T1000 (cell line): Measurements from ENCODE around the gene ZNF324.
"Not testable (repeated sequence)": the region's sequence is repeated elsewhere in the genome, so short reads cannot be mapped to it uniquely, and the experiment has no call there.

ENCODE experiments used
- DNase-seq: peaks from one replicate; lab custom pipeline; 2025; ENCODE audit warnings: mixed read lengths; lab: John Stamatoyannopoulos, UW

Gene ZNF324

GRCh38 chr19:58500242-58500641, 33.4 kb downstream of the ZNF324 start:
- no peak for DNase-seq

- DNase-seq, result not testable (repeated sequence)
Measured at GRCh38 chr19:58507602-58508223, 40.8 kb downstream of the ZNF324 start.

- no peak for DNase-seq
Measured at GRCh38 chr19:58509731-58510083, 42.8 kb downstream of the ZNF324 start.

- DNase-seq, result no peak
Measured at GRCh38 chr19:58510084-58510862, 43.4 kb downstream of the ZNF324 start.

- DNase-seq, result no peak
Measured at GRCh38 chr19:58511353-58512208, 44.7 kb downstream of the ZNF324 start, which contains the start of gene SLC27A5. Gene SLC27A5 (minus strand): TSS chr19:58511992. CDS start chr19:58511955, 37 bp downstream.

GRCh38 chr19:58513213-58513693, 46.4 kb downstream of the ZNF324 start:
- DNase-seq, result no peak

GRCh38 chr19:58513694-58514563, 47.0 kb downstream of the ZNF324 start:
- DNase-seq, result no peak

- DNase-seq, result no peak
Measured at GRCh38 chr19:58514564-58515022, 47.7 kb downstream of the ZNF324 start.

GRCh38 chr19:58515259-58515658, 48.4 kb downstream of the ZNF324 start:
- DNase-seq, result no peak

- no peak for DNase-seq
Measured at GRCh38 chr19:58516246-58516836, 49.5 kb downstream of the ZNF324 start.

GRCh38 chr19:58516964-58517833, 50.3 kb downstream of the ZNF324 start:
- DNase-seq, result no peak

- no peak for DNase-seq
Measured at GRCh38 chr19:58518256-58519086, 51.6 kb downstream of the ZNF324 start.

- peak; percentile 29 for DNase-seq
Measured at GRCh38 chr19:58519087-58519354, 52.1 kb downstream of the ZNF324 start.

GRCh38 chr19:58519355-58520256, 52.7 kb downstream of the ZNF324 start, which contains the start of gene ZBTB45:
Gene ZBTB45 (minus strand): TSS chr19:58519810. CDS start chr19:58517673, 2,137 bp downstream.
- peak; percentile 87 for DNase-seq

- DNase-seq, result no peak
Measured at GRCh38 chr19:58520257-58520599, 53.3 kb downstream of the ZNF324 start.

GRCh38 chr19:58521651-58522050, 54.8 kb downstream of the ZNF324 start:
- DNase-seq, result no peak

- no peak for DNase-seq
Measured at GRCh38 chr19:58522709-58523108, 55.8 kb downstream of the ZNF324 start.
